GM19452 (cell line): ENCODE results near the gene CHD2.
"Not testable (repeated sequence)": the region's sequence is repeated elsewhere in the genome, so short reads cannot be mapped to it uniquely, and the experiment has no call there.

Experiments used
- ATAC-seq: cut with Tn5 transposase; IDR thresholded peaks from one replicate; pipeline ENCODE4 v1.9.1; 2021; ENCODE audit not compliant: unreplicated experiment

Gene CHD2

DNA sequence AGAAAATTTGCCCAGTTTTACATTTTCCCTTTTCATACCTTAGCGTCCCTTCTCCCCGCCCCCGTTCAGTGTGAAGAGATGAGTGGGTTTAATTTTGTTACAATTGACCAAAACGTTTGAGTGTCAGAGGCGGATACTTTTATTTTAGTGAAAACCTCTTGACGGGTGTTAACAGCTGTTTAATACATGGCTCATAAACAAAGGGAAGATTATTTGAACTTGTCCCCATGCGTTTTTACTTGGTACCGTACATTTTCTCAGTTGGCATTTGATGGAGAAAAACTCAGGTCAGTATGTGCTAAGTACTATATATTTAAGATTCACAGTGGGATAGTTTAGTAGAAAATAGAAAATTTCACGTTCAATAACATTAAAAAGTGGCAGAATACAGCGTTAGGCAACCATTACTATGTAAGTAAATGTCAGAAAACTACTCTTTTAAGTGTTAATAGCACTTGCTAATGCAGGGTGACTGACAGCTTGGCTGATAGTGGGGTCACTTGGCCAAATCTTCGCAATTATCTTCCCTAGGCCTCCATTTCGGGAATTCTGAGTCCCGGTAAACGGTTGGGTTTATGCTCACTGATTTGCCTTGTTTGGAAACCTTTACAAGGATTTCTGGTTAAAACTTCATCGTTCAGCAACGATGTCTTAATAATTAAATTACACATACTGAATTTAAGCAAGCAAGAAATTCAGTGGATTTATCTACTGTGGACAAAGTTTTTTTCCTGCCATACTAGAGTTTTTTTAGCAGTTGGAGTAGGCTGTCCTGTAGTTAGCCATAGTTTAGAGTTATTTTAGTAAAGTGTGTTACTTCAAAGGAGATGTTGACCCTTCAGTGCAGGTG lies 4.8 kb downstream of the CHD2 start:
- ATAC-seq, result no peak

DNA sequence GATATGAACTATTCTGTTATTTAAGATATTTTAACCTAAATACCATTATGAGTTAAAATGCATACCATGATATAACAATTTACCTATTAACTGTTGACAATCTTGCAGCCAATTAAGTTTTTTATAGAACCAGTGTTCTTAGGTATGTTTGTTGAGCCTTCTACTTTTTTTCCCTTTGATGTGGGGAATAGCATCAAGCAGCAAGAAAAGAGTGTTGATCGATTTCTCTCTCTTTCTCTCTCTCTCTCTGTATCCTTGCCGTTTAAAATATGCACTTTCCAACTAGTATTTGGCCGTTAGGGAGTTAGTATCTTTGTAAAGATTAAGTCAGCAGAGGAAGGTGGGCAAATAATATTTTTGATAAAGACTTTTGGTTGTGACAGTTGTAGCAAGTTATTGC lies 5.9 kb downstream of the CHD2 start:
- ATAC-seq, result no peak

DNA sequence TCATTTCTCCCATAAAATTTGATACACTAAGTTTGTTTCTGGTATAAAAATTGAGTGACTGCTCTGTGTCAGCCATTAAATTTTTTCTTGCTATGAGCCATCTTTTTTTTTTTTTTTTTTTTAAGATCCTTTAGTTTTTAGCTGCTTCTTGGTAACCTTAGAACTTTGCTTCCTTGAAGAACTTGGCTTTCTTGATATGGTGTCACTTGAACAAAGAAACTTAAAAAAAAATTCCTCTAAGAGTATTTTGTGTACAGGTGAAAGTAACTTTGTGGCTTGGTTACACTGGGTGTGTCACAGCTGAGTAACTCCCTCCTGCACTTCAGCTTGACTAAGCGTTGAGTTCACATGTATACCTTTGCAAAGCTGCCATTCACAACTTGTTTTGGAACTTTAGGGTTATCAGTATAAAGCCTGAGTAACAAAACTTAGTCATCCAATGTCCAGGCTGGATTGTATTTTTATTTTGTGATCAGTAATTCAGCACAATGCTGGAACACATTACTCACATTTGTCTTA lies 6.5 kb downstream of the CHD2 start:
- ATAC-seq, result no peak

DNA sequence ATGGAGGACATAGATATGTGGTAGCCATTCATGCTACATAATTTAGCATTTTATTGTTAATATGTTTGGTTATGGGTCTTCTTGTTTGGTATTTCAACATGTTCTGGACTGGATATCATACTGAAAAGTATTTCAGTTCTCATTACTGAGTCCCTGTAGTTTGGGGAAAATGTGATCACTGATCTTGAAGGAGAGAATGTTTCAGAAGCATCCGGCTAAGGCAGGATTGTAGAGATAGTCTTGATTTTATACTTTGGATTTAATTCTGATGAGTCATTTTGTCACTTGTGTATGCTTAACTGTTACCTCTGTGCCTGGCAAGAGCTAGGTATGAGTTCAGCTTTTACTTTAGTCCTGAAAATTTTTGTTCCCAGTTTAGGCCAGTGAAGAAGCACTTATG lies 7.1 kb downstream of the CHD2 start:
- ATAC-seq, result no peak

DNA sequence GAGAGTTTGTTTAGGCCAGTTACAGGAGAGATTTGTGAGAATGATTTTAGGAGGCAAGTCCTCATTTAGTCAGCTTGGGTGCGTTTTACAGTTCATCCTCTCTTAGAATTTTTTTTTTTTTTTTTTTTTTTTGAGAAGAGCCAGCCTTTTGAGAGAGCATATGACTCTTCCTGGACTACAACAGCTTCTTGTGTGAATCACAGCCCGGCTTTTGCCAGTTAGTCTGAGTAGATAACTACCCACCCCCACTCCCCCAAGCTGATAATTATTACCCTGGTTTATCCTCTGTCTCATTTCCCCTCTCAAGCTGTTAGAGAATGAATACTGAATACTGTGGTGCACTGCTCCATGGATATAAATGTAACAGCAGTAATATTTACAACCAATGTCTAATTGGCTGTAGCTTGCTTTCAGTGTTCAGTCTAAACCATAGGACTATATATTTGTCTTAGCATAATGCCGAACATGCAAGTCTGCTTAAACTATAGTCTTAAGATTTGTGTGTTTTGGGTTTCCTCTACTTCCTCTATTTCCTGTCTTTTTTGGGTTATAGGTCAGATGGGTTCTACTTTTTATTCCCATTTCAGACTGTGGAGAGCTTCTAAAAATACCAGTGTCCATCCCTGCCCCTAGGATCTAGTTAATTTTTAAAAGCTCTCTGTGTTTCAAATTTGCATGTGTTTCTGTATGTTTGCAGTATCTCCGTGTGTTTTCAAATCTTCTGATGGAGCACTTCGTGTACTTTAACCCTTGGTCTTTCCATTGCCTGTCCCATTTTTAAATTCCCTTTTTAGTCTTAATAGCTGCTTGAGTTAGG lies 8.0 kb downstream of the CHD2 start:
- ATAC-seq, result no peak

DNA sequence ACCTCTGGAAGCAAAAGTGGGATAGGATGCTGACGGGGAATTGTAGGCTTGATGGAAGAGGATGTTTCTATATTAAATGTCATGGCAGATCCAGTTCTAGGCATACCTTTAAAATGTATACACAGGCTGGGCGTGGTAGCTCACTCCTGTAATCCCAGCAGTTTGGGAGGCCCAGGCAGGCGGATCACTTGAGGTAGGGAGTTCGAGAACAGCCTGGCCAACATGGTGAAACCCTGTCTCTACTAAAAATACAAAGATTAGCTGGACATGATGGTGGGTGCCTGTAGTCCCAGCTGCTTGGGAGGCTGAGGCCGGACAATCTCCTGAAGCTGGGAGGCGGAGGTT lies 8.6 kb downstream of the CHD2 start:
- ATAC-seq, result no peak

DNA sequence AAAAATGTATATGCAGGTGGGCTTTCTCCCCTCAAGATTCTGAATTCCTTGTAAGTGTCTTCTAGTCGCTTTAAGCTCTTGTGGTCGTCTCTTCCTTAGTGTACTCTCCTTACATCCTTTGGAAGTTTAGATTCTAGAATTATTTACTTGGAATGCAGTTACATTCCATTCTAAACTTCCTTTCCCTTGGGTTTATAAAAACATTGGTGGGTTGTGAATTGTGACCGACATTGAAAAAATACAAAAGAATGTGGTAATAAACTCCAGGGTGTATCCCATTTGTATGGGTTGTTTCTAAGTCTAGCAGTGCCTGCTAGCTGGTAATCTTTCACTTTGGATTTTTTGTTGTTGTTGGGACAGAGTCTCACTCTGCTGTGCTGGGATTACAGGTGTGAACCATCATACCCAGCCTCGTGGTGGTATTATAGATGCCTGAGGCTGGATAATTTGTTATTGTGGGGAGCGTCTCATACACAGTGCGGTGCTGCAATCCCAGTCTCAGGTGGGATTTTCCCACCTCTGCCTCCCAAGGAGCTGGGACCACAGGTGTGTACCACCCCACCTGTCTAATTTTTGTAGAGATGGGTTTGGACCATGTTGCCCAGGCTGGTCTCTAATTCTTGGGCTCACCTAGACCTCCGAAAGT lies 9.1 kb downstream of the CHD2 start:
- ATAC-seq, result no peak

DNA sequence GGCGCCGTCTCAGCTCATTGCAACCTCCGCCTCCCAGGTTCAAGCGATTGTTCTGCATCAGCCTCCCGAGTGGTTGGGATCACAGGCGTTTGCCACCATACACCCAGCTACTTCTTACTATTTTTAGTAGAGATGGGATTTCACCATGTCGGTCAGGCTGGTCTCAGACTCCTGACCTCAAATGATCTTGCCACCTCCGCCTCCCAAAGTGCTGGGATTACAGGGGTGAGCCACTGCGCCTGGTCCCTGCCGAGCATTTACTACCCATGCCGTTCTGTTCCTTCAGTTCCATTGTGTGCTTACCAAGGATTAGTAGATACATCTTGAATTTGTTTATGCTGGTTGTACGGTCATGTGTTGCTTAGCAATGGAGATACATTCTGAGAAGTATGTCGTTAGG lies 10.3 kb downstream of the CHD2 start:
- no peak for ATAC-seq

DNA sequence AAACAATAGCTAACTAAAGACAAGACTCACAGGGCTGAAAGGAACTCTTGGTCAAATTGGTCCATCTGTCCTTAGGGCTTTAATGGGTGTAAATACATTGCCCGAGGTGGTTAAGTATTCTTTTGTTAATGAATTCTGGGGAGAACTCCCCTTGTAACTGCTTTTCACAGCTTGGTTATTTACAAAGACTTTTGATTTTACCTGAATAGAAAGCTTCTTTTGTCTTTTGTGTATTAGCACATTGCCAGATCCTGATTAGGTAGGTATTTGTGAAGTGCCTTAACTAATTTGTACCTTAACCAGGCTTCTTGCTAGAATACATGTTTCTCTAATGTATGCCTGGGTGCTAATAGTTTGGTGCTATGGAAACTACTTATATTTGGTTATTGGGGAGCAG lies 14.0 kb downstream of the CHD2 start:
- ATAC-seq, result no peak

DNA sequence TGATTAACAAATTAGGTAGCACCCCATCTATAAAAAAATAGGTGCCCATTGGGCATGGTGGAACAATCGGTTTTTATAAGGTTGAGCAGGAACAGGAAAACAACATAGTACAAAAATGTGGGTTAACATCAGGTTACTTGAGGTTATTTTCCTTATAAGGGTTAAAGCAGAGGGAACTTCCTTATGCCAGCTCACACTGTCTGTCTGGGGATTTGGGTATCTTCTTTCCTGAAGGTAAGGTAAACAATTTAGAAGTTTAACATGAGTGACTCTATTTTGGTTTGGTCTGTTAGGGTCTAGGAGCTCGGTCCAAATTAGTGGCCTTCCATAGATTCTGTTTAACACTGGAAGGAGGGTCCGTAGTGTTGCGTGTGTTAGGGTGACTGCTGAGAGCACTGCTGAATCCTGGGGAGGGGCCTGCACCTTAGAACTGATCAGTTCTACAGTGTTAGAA lies 14.7 kb downstream of the CHD2 start:
- no peak for ATAC-seq

DNA sequence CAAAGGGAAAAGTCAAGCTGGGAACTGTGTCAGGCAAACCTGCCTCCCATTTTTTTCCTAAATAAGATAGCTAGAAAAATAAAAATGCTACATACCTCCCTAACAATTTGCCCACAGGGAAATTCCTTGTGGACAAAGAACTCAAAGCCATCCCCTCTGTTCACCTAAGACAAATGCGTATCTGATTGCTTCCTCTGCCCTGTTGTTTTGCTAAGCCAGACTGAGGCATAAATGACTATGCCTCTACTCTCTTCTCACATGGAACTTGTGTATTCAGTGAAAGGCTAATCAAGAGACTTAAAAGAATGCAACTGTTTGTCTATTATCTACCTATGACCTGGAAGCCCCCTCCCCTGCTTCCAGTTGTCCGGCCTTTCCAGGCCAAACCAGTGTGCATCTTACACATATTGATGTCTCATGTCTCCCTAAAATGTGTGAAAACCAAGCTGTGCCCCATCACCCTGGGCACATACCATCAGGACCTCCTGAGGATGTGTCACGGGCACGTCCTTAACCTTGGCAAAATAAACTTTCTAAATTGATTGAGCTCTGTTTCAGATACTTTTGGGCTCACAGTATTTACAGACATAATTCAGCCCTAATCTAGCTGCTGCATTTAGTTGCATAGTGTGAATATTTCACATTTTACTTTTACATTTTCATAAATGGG lies 15.8 kb downstream of the CHD2 start:
- no peak for ATAC-seq

DNA sequence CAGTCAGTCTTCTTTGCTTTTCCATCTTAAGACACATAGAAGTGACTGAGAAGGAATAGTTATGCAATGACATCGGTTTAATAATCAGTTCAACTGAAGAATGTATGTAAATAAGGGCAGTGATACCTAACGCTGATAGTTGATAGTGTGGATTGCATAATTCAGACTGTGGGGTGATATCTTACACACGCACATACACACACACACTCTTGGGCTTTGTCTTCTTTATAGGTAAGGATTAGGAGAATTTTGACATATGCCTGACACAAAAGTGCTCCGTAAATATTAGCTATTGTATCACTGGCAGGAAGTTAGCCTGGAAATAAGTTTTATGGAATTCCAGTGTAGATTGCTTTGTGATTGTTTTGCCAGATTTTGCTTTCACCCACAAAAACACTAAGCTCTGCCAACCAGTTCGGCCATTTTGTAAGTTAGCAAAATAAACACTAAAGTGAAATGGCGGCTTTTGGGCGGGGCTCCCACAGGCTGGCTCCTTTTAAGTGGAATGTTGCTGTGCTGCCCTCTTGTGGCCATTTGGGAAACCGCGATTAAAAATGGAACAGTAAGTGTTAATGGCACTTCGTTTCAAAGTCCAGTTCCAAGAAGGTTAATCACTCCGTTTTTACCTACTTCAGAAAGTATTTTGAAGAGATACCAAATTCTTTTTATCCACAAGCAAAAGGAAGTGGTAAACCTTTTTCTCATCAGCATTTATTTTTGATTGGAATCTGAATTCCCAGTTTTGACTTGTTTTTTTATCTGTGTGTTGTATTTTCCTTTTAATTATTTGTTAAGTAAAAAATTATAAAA lies 17.7 kb downstream of the CHD2 start:
- ATAC-seq, result no peak

DNA sequence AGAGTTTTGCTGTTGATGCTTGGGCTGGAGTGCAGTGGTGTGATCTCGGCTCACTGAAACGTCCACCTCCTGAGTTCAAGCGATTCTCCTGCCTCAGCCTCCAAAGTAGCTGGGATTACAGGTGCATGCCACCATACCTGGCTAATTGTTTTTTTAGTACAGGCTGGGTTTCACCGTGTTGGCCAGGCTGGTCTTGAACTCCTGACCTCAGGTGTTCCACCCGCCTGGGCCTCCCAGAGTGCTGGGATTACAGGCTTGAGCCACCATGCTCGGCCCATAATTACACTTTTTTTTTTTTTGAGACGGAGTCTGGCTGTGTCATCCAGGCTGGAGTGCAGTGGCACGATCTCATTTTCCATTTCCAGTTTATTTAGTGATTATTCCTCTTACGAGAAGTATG lies 18.8 kb downstream of the CHD2 start:
- ATAC-seq, result not testable (repeated sequence)

DNA sequence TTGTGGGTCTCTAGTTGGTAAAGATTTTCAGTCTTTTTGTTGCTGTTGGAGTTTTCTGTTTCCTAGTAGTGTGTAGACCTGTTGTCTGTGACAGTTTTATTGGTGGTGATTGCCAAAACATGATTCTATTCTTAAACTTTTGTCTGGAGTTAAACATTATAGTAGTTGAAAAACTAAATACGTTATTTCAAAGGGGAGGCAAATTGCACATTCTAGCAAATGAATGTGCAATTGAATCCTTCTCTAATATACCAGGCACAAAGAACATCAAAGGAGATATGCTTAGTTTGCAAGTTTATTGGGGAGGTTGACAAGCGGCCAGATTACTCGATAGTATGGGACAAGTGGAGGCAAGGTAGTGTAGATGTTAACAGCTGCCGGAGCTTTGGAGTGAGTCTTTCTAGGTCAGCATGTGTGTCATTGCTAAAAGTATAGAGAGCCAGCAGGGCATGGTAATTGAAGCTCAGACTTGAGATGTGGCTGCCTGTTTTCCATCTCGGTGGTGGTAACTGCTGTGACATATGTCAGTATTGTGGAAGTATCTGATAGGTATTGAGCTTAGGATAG lies 20.6 kb downstream of the CHD2 start:
- no peak for ATAC-seq

DNA sequence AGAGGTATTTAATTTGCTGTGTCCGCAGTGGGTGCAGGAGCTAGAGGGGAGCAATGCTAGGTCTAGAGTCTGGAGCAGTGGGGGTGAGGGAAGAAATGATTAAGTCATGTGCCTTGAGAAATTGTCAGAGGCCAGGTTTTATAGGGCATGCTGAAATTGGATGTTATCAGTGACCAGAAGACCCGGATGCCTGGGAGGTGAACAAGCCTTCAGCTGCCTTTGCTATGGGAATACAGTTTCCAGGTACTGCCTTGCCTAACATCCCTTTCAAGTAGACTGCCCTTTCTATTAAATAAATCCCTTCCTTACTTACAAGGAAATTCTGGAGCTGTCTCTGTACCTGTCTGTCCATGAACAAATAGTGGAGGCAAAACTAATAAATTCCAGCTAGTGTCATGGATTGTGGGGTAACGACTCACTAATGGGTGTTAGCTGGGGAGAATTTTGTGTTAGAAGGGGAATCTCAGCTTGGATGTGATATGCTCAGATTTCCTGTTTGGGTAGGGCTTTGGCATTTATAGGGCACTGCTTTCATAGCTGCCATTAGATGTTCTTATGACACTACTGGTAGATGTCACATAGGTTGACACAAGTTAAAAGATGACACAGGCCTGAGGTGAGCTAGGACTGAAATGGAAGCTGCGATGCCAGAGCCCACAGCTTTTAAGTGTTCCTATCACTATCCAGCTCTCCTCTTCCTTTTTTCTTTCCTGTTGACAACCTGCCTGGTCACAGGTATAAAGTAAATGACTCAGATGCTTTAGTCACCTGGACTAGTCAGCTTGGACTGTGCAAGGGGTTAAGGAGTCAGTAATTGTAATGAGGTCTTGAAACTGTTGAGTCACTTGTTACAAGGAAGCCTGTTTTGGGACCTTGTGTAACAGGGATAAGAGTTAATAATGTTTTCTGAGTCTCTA lies 21.3 kb downstream of the CHD2 start:
- no peak for ATAC-seq

DNA sequence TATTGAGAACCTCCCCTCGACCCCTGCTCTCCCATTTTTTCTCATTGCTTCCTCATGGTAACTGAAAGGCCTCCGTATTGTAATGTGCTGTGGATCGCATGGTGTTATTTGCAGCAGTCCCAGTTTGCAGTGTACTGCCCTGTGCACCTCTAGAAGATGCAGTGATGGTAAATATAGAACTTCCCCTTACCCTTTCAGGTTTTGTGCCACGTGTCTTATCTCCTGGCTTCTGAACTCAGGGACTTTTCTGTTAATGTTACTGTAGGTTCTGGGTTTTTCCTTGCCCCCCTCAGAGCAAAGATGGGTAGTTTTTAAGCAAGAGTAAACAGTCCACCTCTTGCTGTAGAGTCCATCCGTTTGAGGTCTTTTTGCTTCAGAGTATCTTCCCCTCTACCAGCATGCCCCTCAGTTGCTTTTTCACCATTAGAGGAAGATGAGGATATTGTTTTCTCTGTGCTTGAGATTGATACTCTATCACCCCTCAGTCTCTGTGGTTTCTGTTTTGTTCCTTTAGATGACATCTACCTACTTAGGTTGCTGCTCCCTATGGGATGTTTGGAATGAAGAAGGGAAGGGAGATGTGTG lies 22.4 kb downstream of the CHD2 start:
- ATAC-seq, result no peak

DNA sequence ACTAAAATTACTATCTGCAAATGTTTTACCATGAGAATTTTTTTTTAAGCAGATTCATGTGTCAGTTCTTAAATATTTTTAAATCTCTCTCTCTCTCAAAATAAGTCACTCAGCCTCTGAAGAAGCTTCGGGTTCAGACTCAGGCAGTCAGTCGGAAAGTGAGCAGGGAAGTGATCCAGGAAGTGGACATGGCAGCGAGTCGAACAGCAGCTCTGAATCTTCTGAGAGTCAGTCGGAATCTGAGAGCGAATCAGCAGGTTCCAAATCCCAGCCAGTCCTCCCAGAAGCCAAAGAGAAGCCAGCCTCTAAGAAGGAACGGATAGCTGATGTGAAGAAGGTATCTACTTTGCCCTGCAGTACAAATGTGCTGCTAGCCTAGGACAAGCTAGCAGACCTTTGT lies 24.1 kb downstream of the CHD2 start:
- ATAC-seq, result no peak

DNA sequence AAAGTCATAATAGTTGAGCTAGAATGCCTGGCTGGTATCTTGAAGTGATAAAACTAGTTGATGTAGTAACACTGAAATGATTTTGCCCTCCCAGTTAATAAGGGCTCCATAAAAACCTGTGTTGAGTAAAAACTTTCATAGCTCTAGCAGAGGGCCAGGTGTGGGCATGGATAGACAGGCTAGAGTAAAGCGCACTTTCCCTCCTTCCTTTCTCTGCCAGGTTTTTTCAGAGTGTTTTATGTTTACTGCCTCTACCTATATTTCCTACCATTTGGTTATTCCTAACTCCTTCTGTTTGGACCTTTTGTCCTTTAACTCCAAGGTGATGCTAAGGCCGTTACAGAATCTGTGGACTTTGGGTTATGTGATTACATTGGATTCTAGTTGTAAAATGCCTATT lies 25.3 kb downstream of the CHD2 start:
- ATAC-seq, result no peak
